IPS-NIHi7 (cell line): ENCODE data around the gene FGD4.

Experiments used
- DNase-seq: peaks from one replicate; pipeline ENCODE4 v3.0.0; 2012; ENCODE audit warnings: mixed read lengths; ENCODE audit errors: extremely low spot score

Gene FGD4

DNA sequence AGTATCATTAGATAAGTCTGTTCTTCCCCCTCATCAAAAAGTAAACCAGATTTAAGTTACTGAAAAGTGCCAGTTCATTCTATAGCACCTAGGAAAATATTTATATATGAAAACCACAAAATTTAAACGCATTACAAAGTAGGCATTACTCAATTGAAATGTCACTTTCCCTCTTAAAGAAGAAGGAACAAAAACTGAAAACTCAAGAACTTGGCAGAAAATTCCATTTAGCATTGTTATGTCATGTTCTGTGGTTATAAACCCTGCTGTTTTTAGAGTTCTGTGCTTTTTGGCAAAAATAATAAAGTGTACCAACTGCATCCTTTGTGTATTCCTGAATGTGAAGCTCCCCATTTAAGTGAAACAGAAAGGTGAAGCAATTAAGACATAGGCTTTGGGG, 3.6 kb downstream of the FGD4 start:
- DNase-seq = no peak

DNA sequence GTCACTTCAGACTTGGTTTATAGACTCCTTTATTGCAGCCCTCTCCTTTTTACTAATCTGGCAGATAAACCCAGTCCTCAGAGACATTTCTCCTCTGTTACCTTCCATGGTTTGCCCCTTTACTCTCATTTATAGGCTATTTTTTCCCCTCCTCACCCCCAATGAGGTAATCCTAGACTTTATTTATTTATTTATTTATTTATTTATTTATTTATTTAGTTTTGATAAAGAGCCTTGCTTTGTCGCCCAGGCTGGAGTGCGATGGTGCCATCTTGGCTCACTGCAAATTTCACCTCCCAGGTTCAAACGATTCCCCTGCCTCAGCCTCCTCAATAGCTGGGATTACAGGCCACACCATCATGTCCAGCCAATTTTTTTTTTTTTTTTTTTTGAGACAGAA, 8.4 kb downstream of the FGD4 start:
- DNase-seq = no peak

DNA sequence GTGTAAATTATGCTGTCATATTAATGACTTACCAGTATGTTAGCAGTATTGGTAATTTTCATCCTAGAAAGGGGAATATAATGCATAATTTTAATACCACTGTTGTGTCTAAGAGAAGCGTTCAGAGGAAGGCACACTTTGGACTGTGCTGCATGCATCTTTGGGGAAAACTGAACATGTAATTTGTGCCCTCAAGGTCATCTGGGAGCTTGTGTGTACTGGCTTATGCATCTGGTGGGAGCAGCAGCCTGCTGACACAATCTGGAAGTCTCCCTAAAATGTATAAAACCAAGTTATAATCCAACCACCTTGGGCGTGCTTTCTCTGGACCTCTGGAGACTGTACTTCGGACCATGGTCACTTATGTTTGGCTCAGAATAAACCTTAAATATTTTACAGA, 14.1 kb downstream of the FGD4 start:
- DNase-seq = no peak

DNA sequence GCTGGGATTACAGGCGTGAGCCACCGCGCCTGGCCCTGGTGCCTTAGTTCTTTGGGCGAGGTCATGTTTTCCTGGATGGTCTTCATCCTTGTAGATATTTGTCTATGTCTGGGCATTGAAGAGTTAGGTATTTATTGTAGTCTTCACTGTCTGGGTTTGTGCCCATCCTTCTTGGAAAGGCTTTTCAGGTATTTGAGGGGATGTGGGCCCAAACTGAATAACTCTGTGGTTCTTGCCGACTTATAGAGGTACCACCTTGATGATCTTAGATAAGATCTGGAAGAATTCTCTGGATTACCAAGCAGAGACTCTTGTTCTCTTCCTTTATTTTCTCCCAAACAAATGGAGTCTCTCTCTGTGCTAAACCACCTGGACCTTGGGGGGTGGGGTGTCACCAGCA, 18.9 kb downstream of the FGD4 start:
- no peak for DNase-seq

DNA sequence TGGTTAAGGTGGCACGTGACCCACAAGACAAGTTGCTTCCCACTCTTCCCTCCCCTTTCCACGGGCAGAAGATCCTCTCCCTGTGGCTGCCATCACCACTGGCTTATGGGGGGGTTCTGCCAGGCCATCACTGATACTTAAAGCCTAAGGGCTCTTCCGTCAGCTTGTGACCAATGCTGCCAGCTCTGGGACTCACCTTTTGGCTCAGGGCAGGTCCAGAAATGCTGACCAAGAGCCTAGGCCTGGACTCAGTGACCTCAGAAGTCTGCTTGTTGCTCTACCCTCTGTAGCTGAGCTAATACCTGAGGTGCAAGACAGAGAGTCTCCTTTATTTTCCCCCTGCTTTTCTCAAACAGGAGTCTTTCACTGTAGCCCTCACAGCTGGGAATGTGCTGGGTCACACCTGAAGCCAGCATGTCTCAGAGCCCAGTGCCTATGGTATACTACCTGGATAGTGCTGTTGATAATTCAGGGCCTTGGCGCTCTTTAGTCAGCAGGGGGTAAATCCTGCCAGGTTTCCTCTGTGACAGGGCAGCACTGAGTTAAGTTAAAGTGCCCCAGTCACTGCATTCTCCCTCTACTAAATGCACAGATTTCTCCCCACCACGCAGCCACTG, 19.7 kb downstream of the FGD4 start:
- no peak for DNase-seq

DNA sequence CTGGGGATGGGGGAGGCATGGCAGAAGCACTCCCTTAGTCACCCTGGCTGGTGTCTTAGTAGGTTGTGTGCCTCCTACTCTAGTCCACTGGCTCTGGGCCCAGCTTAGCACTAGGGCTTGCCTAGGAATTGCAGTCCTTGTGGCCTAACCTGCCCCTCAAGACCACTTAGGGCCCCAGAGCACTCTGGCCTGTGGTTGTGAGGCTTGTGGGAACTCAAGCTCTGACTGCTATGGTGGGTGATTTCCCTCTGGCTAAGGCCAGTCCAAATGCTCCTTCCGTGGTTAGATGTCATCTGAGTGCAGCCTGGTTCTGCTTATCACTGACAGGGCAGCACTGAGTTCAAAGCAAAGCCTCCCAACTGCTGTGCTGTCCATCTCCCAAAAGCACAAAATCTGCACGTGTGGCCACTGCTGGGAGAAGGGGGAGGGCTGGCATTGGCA, 20.2 kb downstream of the FGD4 start:
- DNase-seq = no peak

DNA sequence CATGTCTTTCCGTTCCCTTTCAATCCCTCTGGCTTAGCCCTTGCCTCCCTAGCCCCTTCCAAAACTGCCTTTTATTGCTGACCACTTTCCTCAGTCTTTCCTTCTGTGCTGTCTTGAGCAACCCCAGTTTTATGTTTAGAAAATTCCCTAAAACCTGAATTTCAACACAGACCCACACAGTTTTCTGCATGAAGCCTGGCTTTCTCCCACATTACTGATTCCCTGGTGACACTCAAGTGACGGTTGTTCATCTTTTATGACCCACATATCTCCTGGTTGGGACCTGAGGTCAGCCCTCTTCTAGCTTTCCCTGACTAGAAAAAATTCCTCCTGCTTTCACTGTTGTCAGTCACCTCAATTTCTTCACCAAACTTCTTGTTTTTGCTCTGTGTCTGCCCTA, 21.0 kb downstream of the FGD4 start:
- DNase-seq = no peak

DNA sequence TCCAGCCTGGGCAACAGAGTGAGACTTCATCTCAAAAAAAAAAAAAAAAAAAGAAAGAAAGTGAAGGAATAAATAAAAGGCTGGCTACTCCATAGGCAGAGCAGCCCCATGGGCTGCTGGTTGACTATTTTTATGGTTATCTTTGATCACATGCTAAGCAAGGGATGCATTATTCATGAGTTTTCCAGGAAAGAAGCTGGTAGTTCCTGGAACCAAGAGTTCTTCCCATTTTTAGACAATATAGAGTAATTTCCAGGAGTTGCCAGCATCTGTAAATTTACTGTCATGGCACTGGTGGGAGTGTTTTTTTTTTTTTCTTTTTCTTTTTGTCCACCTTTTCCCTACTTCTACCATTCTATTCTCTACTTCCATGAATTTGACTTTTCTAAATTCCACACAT, 24.2 kb downstream of the FGD4 start:
- DNase-seq = no peak

DNA sequence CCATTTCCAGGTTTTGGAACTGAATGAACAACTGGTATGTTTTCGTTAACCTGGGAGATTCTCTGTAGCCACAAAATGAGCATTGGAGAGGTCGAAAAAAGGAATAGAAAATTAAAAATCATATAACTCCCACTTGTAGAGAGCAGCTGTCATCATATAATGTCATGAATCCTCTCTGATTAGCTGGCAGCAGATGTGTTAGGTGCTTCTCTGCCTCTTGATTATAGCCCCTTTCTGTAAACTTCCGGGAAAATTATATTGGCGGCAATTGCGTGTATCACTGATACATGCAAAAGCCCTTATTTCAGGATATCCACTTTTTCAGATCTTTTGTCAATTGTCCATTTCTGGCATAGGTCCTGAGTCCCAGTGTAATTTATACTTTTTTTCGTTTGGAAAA, 31.7 kb downstream of the FGD4 start:
- no peak for DNase-seq

DNA sequence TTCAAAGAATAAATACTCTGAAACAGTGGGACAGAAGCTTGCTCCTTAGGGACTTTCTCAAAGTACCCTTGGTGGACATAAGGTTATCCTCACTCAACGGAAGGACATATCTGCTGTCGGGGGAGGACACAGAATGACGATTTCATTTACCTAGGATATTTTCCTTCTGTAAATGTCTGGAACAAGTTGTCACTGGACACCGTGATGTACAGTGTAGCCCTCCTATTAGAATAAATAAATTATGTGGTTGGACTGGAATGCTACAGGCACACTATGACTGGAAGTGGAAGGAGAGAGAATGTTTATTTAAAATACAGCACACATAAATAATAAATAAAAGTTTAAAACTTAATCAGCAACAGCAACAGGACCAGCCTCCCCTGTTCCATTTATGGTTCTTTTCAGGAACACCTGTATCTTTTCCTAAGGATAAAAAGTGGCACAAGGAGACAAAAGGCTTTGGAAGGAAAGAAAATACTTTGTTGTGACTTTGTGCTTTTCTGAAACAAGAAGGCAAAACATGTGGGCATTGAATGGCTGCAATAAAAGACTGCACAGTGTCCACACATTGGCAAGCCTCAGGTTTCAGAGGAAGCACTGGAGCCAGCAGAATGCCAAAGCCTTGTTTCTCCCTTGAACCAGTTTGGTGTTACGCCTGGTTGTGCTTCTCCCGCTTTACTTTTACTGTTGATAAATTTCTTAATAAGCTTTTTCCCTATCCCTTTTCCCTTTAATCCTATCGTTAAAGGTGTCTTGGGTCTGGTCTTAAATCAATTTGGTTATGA, 36.8 kb downstream of the FGD4 start:
- no peak for DNase-seq

DNA sequence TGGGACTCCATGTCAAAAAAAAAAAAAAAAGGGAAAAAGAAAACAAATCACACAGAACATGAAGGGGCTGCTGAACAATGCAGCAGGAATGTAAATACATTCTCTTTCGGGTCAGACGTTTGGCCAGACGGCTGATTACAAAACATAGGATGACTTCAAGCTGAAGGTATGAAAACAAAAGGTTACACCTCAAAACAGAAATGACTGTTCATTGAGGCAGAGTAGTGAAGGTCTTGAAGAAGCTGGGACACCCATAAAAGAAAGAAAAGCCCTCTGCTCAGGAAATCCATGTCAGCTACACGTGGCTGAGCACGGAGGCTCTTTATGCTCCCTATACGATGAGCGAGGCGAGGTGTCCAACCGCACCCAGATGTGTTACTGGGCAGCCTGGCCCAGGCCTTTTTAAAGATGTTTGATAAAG, 37.7 kb downstream of the FGD4 start:
- DNase-seq = no peak

DNA sequence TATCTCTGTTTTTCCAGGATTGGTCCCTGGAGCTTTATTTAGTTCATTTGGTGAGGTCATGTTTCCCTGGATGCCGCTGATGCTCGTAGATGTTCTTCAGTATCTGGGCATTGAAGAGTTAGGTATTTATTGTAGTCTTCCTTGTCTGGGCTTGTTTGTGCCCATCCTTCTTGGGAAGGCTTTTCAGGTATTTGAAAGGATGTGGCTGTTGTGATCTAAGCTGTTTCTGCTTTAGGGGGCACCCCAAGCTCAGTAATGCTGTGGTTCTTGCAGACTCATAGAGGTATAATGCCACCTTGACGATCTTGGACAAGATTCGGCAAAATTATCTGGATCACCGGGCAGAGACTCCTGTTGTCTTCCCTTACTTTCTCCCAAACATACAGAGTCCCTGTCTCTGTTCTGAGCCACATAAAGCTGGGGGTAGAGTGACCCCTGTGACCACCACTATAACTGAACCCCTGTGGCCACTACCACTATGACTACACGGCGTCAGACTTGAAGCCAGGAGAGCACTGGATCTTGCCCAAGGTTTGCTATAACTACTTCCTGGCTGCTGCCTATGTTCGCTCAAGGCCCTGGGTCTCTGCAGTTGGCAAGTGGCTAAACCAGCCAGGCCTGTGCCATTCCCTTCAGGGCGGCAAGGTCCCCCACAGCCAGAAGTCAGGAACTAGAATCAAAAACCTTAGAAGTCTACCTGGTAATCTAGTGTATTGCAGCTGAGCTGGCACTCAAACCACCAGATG, 40.9 kb downstream of the FGD4 start:
- DNase-seq = no peak

DNA sequence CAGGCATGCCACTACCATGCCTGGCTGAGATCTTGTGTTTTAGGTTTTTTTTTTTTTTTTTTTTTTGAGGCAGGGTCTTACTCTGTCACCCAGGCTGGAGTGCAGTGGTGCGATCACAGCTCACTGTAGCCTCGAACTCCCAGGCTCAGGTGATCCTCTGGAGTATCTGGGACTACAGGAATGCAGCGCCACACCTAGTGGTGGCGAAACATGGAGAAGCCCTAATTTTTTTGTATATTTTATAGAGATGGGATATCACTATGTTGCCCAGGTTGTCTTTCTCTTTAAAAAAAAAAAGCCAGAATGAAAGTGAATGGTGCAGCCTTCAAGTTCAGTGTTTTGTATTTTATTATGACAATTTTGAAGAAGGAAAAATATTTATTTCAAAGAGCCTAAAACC, 44.1 kb downstream of the FGD4 start:
- no peak for DNase-seq

DNA sequence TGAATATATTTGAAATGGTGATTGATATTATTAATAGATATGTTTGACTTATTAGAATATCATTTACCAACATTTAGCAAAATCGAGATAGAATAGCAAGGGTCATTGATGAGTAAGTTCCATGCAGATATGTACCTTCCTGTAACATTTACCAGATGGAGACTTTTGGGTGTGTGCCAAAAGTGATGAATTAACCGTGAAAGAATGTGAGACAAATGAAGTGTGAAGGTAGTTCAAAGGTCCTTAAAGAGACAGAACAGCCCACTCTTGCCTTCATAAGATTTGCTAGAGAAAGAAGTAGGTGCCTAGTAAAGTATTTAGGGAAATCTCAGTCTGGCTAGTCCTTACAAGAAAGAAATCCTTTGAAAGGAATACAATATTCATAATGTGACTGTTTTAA, 45.5 kb downstream of the FGD4 start:
- no peak for DNase-seq

DNA sequence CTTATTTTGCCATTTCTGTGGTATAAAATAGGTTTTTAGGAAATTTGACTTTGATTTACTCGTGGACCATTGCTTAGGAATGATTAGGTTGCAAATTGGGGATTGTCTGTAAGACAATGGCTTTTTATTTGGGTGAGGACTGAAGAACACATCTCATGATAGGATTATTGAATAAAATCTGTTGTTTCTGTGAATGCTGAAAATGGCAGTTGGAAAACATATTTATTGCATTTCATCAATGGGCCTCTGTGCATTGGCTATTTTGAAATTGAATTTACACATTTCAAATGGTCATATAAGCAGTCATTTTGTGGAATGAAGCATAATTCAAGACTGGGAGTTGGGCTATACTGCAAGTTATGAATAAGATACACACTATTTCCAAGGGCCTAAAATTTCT, 46.0 kb downstream of the FGD4 start:
- DNase-seq = no peak

DNA sequence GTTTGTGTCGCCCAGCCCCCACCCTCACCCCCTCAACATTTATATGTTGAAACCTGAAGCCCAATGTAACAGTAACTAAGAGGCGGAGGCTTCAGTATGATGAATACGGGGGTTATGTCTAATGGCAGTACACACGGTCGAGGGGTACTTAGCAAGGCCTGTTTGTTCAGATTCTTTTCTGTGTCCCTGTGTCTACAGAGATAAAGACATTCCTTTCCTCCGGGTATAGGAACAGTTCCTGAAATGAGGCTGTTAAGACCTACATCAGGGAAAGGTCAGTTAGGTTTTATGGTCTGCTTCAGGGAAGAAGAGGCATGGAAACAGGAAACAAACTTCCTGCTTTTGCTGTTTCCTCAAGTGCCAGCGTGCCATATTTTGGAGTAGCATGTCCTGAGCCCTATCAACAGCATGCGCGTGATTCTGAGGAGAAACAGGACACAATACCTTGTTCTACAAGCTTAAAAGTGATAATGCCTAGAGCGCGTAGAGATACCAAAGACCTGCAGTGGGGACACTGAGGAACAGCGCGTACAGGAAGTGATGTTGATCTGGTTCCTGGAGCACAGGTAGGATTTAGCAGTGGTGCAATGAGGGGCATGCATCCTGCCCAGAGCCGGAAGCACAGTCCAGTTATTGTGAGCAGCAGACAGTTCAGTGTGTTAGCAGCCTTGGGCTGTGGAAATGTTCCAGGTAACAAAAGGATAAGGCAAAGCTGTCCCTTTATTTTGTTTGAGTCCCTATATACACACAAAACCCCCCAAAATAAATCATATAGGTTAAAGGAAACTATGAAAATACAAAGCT, 47.2 kb downstream of the FGD4 start:
- no peak for DNase-seq

DNA sequence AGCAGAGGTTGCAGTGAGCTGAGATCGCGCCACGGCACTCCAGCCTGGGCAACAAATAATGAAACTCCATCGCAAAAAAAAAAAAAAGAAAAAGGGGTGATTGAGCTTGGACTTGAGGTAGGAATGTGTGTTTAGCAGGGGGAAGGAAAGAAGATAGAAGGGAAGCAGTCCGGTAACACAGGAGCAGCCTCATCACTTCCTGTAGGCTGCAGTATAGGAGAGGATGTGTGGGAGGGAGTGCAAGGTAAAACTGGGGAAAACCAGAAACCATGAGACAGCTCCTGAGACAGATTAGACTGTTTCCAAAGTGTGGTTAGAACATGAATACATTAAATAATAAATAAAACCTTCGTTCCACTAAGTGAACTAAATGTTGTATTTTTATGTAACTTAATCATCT, 49.2 kb downstream of the FGD4 start:
- DNase-seq = no peak

DNA sequence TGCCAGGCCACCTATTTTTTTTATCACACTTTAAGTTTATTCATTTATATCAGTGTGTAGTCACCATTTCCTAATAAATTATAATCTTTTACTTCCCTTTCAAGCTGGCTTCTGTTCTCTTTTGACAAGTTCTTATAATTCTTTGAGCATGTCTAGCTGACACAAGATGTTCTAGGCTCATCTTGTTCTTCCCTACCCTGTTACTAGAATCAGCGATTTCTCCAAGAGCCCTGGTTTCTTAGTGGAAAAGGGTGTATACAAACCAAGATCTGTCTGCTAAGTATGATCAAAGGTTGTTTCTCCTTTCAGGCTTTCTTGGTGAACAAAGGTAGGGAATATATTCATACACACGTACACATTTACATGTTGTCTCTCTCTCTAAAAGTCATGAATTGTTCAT, 51.0 kb downstream of the FGD4 start:
- no peak for DNase-seq

DNA sequence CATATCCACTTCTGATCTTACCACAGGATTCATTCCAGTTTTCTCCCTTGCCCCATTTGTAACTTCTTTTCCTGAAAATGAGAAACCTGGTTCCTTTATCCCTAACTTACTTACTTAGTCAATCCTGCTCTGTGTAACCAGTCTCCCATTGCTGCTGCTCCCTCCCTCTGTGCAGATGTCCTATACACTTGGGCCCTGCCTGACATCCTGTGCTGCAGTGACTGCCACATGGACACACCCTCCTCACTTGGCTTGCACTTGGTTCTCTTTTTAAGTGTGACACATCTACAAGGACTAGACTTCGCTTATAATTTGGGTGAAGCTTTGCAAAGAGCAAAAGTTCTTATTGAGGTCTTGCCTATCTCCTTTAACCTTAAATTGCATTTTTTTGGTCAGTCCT, 51.4 kb downstream of the FGD4 start:
- no peak for DNase-seq

DNA sequence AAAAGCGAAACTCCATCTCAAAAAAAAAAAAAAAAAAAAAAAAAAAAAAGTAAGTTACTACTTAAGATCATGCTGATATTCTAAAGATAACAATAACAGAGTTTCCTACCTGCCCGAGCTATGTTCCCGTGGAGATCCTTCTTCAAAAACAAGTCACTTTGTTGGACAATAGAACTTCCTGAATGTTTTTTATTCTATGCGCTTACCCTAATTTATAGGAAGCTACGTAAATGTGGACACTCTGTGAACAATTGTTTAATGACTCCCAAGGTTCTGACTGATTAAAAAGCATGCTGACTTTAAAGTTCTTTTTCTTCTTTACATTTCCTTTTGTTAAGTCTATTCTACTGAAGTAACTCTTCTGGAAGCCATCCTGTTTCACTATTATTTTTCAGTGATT, 52.5 kb downstream of the FGD4 start:
- DNase-seq = no peak

DNA sequence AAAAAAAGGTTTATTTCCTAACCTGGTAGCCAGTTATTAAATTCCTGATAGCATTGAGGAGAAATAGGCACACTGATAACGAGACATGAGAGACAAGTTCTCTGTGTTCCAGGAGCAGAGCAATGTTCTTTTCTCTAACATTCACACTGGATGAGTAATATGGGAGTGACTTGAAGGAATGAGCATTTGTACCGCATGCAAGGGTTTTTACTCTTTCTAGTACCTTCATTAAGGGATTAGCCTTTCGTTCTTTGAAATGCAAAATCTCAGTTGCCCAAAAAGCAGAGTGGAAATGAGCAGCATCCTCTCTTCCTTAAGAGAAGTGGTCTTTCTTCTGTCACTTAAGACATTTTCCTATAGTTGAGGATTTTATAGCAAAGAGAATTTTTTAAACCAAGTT, 54.7 kb downstream of the FGD4 start:
- peak; percentile 40 for DNase-seq

DNA sequence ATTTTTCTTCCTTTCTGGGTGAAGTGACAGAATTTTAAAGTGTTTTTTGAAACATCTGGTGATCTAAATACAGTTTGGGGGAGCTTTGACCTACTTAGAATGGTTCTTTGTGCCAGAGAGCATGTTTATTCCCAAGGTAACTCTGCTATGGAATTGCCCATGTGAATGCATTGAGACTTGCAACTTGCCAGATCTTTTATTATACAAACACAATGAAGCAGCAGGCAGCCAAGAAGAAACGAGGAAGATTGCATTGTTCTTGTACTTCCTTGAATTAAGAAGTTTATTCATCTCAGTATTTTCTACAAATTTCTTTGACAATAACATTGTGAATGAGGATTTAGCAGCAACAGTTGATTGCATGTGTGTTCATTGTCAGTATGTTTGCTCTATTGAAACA, 55.5 kb downstream of the FGD4 start:
- DNase-seq = no peak
